ENCODE data around the gene FGG. TPM values are rescaled to one million over a fixed set of nuclear protein-coding genes. Genes with fewer than 3 reads are reported as not detected.

Gene FGG
- total RNA-seq, 1 donor from 2014 or later, result 236 TPM

DNA sequence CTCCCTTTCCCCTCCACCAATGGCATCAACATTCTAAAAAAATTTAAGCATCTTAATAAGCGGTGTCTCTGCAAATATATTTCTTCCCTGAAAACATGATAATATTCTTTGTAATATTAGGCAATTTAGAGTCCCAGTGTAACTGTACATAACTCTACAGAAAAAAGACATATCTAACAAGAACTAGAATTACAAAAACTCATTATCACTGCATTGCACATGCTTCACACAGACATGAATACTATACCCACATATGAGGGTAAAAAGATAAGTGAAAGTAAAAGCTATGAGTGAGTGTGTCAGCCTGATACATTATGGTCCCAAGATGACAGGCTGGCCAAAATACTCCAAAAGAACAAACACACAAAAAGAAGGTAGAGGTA, 52.0 kb downstream of the FGG start:
- Histone ChIP-seq H3K9me3 (no peaks in the 10 kb centered on the region), H3K36me3 (no peaks in the 10 kb centered on the region), H3K4me1 (no peaks in the 10 kb centered on the region), H3K27me3 (ENCODE audit: low read depth) (no peaks in the 10 kb centered on the region), H3K4me3 (no peak overlapping the region), H3K27ac (no peak overlapping the region)
- TF ChIP-seq, protein P1, sequence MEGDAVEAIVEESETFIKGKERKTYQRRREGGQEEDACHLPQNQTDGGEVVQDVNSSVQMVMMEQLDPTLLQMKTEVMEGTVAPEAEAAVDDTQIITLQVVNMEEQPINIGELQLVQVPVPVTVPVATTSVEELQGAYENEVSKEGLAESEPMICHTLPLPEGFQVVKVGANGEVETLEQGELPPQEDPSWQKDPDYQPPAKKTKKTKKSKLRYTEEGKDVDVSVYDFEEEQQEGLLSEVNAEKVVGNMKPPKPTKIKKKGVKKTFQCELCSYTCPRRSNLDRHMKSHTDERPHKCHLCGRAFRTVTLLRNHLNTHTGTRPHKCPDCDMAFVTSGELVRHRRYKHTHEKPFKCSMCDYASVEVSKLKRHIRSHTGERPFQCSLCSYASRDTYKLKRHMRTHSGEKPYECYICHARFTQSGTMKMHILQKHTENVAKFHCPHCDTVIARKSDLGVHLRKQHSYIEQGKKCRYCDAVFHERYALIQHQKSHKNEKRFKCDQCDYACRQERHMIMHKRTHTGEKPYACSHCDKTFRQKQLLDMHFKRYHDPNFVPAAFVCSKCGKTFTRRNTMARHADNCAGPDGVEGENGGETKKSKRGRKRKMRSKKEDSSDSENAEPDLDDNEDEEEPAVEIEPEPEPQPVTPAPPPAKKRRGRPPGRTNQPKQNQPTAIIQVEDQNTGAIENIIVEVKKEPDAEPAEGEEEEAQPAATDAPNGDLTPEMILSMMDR (IDR thresholded peaks at IDR 0.05), result no peak
- intact Hi-C loops (cut with DNase I), result no loop called here
- DNase-seq (no peak), ATAC-seq (no peak)

DNA sequence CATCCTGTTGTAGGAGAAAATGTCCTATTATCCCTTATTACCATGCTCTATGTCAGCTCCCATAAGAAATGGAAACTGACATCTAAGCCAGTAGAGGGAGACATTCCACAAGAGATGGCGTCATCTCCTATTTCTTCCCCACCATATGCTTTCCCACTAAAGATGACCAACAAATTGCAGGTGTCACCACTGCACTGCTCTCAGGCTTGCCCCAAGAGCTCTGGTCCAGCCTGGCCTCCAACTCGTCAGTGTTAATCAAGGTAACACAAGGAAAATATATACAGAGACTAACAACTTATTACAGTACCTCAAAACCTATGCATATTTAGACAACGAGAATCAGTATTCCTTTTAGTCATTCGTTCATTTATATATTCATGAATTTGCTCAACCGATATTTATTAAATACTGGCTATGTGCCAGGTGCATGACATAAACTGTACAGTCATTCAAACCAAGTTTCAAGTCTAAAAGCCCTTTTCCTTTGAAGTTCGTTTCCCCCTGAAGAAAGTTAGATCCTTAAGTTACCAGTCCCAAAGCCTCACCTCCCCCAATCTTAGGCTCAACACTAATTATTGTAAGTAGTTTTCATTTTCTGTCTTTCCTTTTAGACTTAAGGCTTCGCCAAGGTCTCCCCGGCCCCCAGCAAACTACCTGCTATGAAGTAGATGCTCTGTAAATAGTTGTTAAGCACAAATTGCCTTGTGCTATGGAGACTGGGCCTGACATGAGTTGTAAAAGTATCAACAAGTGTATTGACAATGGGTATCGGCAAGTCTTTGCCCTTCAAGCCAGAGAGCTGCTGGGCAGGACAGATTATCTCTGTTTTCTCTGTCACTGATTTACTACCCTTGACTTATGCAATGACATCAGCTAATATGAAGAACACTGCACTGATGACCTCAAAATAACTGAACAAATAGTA, 52.7 kb downstream of the FGG start:
- H3K27me3 ChIP-seq (ENCODE audit: low read depth), result no peaks in the 10 kb centered on the region
- H3K9me3 ChIP-seq, result no peaks in the 10 kb centered on the region
- no peak overlapping the region for H3K4me3 ChIP-seq
- no peak overlapping the region for H3K27ac ChIP-seq
- ATAC-seq (peak; percentile 74 to 87), DNase-seq (no peak)
- intact Hi-C loops (cut with DNase I), result loop anchor here (10.0 kb wide), 1 partner anchor 55 kb away; the partner anchor contains the start of gene FGG
- TF ChIP-seq, protein P1 (IDR thresholded peaks at IDR 0.05), result peak; percentile 46
- no peaks in the 10 kb centered on the region for H3K4me1 ChIP-seq
- H3K36me3 ChIP-seq, result no peaks in the 10 kb centered on the region

GRCh38 chr4:154559141-154559493, 53.3 kb downstream of the FGG start:
- TF ChIP-seq, protein P1 (IDR thresholded peaks at IDR 0.05), result no peak
- Histone ChIP-seq H3K27ac (no peak overlapping the region), H3K4me1 (no peaks in the 10 kb centered on the region), H3K9me3 (no peaks in the 10 kb centered on the region), H3K27me3 (ENCODE audit: low read depth) (no peaks in the 10 kb centered on the region), H3K4me3 (no peak overlapping the region), H3K36me3 (no peaks in the 10 kb centered on the region)
- ATAC-seq (no peak), DNase-seq (no peak)
- intact Hi-C loops (cut with DNase I), result loop anchor here (10.0 kb wide), 1 partner anchor 56 kb away; the partner anchor contains the start of gene FGG

Other genes with a start within 250 kb of the FGG start
- 0.53 TPM for gene DCHS2, start 120.9 kb downstream of the FGG start, total RNA-seq
- gene PLRG1, start 62.3 kb downstream of the FGG start, total RNA-seq, result 55.7 TPM
- gene FGB, start 49.6 kb downstream of the FGG start, total RNA-seq, result 0.95 TPM
- 35.4 TPM for gene FGA, start 21.9 kb downstream of the FGG start, total RNA-seq
- gene LRAT, start 131.3 kb upstream of the FGG start, total RNA-seq, result 1.0 TPM
- gene RBM46, start 168.6 kb upstream of the FGG start, total RNA-seq, result not detected

All from lower lobe of right lung (tissue), 2 donors.